ENCODE data around the gene PPP2R5A.
"Not testable (repeated sequence)": the region's sequence is repeated elsewhere in the genome, so short reads cannot be mapped to it uniquely, and the experiment has no call there.

The PPP2R5A gene

GRCh38 chr1:212269306-212269705 lies 15.9 kb upstream of the PPP2R5A start:
- no peak for DNase-seq

- no peak for DNase-seq
Observed at GRCh38 chr1:212270564-212270963, 14.6 kb upstream of the PPP2R5A start.

- no peak for DNase-seq
Observed at GRCh38 chr1:212271234-212271633, 14.0 kb upstream of the PPP2R5A start.

GRCh38 chr1:212271823-212272485 lies 13.3 kb upstream of the PPP2R5A start:
- no peak for DNase-seq

- DNase-seq: no peak
Observed at GRCh38 chr1:212281590-212281989, 3.6 kb upstream of the PPP2R5A start.

- DNase-seq: no peak
Observed at GRCh38 chr1:212283741-212284140, 1.5 kb upstream of the PPP2R5A start.

GRCh38 chr1:212284332-212284743 lies 872 bp upstream of the PPP2R5A start:
- DNase-seq: no peak

GRCh38 chr1:212285685-212286555 lies 710 bp downstream of the PPP2R5A start:
- peak; percentile 58 for DNase-seq

GRCh38 chr1:212286556-212287131 lies 1.4 kb downstream of the PPP2R5A start:
- no peak for DNase-seq

- no peak for DNase-seq
Observed at GRCh38 chr1:212287261-212287895, 2.2 kb downstream of the PPP2R5A start.

- not testable (repeated sequence) for DNase-seq
Observed at GRCh38 chr1:212287995-212288394, 2.8 kb downstream of the PPP2R5A start.

- DNase-seq: no peak
Observed at GRCh38 chr1:212288615-212289014, 3.4 kb downstream of the PPP2R5A start.

GRCh38 chr1:212289262-212290077 lies 4.3 kb downstream of the PPP2R5A start:
- no peak for DNase-seq

- no peak for DNase-seq
Observed at GRCh38 chr1:212290608-212291007, 5.4 kb downstream of the PPP2R5A start.

- no peak for DNase-seq
Observed at GRCh38 chr1:212291505-212292134, 6.4 kb downstream of the PPP2R5A start.

GRCh38 chr1:212292250-212293105 lies 7.3 kb downstream of the PPP2R5A start:
- no peak for DNase-seq

GRCh38 chr1:212293579-212293978 lies 8.4 kb downstream of the PPP2R5A start:
- no peak for DNase-seq

GRCh38 chr1:212294983-212295382 lies 9.8 kb downstream of the PPP2R5A start:
- no peak for DNase-seq

- DNase-seq: no peak
Observed at GRCh38 chr1:212295579-212295978, 10.4 kb downstream of the PPP2R5A start.

GRCh38 chr1:212297338-212297737 lies 12.1 kb downstream of the PPP2R5A start:
- DNase-seq: no peak

GRCh38 chr1:212301580-212301979 lies 16.4 kb downstream of the PPP2R5A start:
- no peak for DNase-seq

Data from activated gamma-delta T cell (primary cell).